Transverse colon (tissue), 3 donors: ENCODE measurements around the gene PCBP3.

Experiments used
- CTCF ChIP-seq, 5 experiments: fragments of 200-600 bp in 3 of 5; fragments of 450-650 bp in 2 of 5; sonication (generic) in 3 of 5; IDR thresholded peaks; 1 replicate in 2 of 5; 2 replicates in 3 of 5; pipeline ENCODE4 v1.5.1; 2016 to 2017; ENCODE audit warnings: antibody characterized with exemption in 5 of 5, inconsistent platforms in 3 of 5, mild to moderate bottlenecking in 2 of 5, moderate library complexity in 1 of 5
- POLR2A ChIP-seq: fragments of 450-650 bp; IDR thresholded peaks from one replicate; pipeline ENCODE4 v1.6.1; 2016; ENCODE audit warnings: antibody characterized with exemption, mild to moderate bottlenecking, moderate library complexity

GRCh38 chr21:45848805-45849204, 205.3 kb downstream of the PCBP3 start:
- TF ChIP-seq CTCF (IDR thresholded peaks at IDR 0.05) (no peak), POLR2A (no peak)
